HG02870 (cell line): ENCODE measurements around the gene HORMAD2.
"Not testable (repeated sequence)": the region's sequence is repeated elsewhere in the genome, so short reads cannot be mapped to it uniquely, and the experiment has no call there.

ENCODE experiments used
- ATAC-seq: cut with Tn5 transposase; IDR thresholded peaks from one replicate; pipeline ENCODE4 v1.9.1; 2021; ENCODE audit warnings: mild to moderate bottlenecking, moderate library complexity; ENCODE audit not compliant: unreplicated experiment

The HORMAD2 gene

GRCh38 chr22:30056015-30056414 lies 24.2 kb upstream of the HORMAD2 start:
- no peak for ATAC-seq

GRCh38 chr22:30057375-30057774 lies 22.9 kb upstream of the HORMAD2 start:
- ATAC-seq: no peak

GRCh38 chr22:30059346-30060020 lies 20.8 kb upstream of the HORMAD2 start:
- ATAC-seq: not testable (repeated sequence)

- ATAC-seq: not testable (repeated sequence)
Observed at GRCh38 chr22:30061094-30061493, 19.2 kb upstream of the HORMAD2 start.

- no peak for ATAC-seq
Observed at GRCh38 chr22:30062259-30062658, 18.0 kb upstream of the HORMAD2 start.

- no peak for ATAC-seq
Observed at GRCh38 chr22:30062950-30063349, 17.3 kb upstream of the HORMAD2 start.

GRCh38 chr22:30064172-30064571 lies 16.1 kb upstream of the HORMAD2 start:
- ATAC-seq: no peak

- ATAC-seq: no peak
Observed at GRCh38 chr22:30073743-30074142, 6.5 kb upstream of the HORMAD2 start.

- ATAC-seq: no peak
Observed at GRCh38 chr22:30074147-30074546, 6.1 kb upstream of the HORMAD2 start.

- ATAC-seq: no peak
Observed at GRCh38 chr22:30074994-30075393, 5.3 kb upstream of the HORMAD2 start.

- no peak for ATAC-seq
Observed at GRCh38 chr22:30077279-30077880, 2.9 kb upstream of the HORMAD2 start.

- ATAC-seq: no peak
Observed at GRCh38 chr22:30078320-30079311, 1.6 kb upstream of the HORMAD2 start.

- ATAC-seq: no peak
Observed at GRCh38 chr22:30080805-30081204, 541 bp downstream of the HORMAD2 start.

- ATAC-seq: no peak
Observed at GRCh38 chr22:30086496-30086895, 6.2 kb downstream of the HORMAD2 start.

GRCh38 chr22:30087037-30087436 lies 6.8 kb downstream of the HORMAD2 start:
- ATAC-seq: not testable (repeated sequence)

- ATAC-seq: no peak
Observed at GRCh38 chr22:30087611-30088010, 7.3 kb downstream of the HORMAD2 start.

GRCh38 chr22:30088468-30088867 lies 8.2 kb downstream of the HORMAD2 start:
- no peak for ATAC-seq

- no peak for ATAC-seq
Observed at GRCh38 chr22:30089655-30089974, 9.4 kb downstream of the HORMAD2 start.

GRCh38 chr22:30092686-30093085 lies 12.4 kb downstream of the HORMAD2 start:
- ATAC-seq: no peak

- no peak for ATAC-seq
Observed at GRCh38 chr22:30094804-30095203, 14.5 kb downstream of the HORMAD2 start.

GRCh38 chr22:30097861-30098260 lies 17.6 kb downstream of the HORMAD2 start:
- no peak for ATAC-seq

- ATAC-seq: not testable (repeated sequence)
Observed at GRCh38 chr22:30100770-30101169, 20.5 kb downstream of the HORMAD2 start.
